GM19328 (cell line): Measurements from ENCODE around the gene MXRA7.

ENCODE experiments used
- ATAC-seq: cut with Tn5 transposase; IDR thresholded peaks from one replicate; pipeline ENCODE4 v1.9.1; 2021; ENCODE audit warnings: mild to moderate bottlenecking, moderate library complexity; ENCODE audit not compliant: unreplicated experiment

Gene MXRA7

GRCh38 chr17:76697702-76698465, 12.9 kb downstream of the MXRA7 start:
- no peak for ATAC-seq

- ATAC-seq, result no peak
These were observed 13.7 kb downstream of the MXRA7 start for GRCh38 chr17:76696763-76697701.

GRCh38 chr17:76695059-76695831, 15.5 kb downstream of the MXRA7 start:
- no peak for ATAC-seq

- no peak for ATAC-seq
These were observed 19.2 kb downstream of the MXRA7 start for GRCh38 chr17:76691379-76692191.

GRCh38 chr17:76690596-76691280, 20.0 kb downstream of the MXRA7 start:
- no peak for ATAC-seq

GRCh38 chr17:76689859-76690258, 20.9 kb downstream of the MXRA7 start:
- ATAC-seq, result no peak

- no peak for ATAC-seq
These were observed 22.6 kb downstream of the MXRA7 start for GRCh38 chr17:76688165-76688622.

- no peak for ATAC-seq
These were observed 23.2 kb downstream of the MXRA7 start for GRCh38 chr17:76687298-76688164.

GRCh38 chr17:76686538-76687297, 24.0 kb downstream of the MXRA7 start:
- ATAC-seq, result no peak

DNA sequence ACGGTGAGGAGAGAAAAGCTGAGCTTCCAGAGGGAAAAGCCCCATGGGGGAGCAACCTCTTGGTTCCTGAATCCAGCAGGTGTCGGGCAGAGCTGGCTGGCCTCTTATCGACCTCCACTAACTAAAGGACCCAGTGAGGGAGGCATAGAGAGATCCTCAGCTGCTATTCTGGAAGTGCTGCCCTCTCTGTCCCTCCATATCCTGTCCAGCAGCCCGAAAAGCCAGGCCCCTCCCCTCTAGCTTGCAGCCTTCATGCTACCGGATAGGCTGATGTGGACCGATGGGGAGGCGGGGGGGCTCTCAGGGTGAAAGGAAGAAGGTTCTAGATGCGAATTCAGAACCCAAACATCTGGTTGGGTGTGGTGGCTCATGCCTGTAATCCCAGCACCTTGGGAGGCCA, 24.9 kb downstream of the MXRA7 start:
- no peak for ATAC-seq

DNA sequence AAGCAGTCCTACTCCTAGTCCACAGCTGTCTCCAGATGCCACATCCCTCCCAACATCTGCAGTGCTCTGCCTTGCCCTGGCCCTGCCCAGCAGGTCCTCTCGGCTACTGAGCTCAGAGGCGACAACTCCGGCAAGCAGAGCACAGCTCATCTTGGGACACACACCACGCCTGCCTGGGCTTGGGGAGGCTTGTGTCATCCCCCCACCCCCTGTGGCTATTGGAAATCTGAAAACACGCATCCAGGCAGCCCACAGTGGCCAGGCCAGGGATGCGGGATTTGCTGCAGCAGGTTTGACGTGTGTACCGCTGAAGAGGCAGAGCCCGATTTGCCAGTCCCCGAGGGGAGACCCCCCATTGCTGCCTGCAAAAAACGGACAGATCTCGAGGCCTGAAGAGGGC, 25.4 kb downstream of the MXRA7 start:
- no peak for ATAC-seq

DNA sequence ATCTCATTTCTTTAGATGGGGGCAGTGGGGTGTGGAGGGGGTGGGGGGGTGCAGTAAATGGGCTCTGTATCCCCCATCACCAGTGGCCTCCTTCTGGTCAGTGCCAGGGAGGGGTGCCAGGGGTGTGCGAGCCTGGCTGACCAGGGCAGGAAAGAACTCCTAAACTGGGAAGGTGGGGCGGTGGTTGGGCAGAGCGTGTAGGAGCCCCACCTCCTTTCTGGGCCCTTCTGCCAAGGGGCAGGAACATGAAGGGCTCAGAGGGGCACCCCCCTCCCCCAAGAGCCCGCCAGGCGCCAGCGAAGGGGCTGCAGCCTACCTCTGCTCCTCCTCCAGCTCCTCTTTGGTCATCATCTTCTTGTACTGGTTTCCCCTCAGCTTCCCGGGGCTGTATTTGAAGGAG, 26.0 kb downstream of the MXRA7 start:
- no peak for ATAC-seq

- ATAC-seq, result no peak
These were observed 26.6 kb downstream of the MXRA7 start for GRCh38 chr17:76683921-76684745.

DNA sequence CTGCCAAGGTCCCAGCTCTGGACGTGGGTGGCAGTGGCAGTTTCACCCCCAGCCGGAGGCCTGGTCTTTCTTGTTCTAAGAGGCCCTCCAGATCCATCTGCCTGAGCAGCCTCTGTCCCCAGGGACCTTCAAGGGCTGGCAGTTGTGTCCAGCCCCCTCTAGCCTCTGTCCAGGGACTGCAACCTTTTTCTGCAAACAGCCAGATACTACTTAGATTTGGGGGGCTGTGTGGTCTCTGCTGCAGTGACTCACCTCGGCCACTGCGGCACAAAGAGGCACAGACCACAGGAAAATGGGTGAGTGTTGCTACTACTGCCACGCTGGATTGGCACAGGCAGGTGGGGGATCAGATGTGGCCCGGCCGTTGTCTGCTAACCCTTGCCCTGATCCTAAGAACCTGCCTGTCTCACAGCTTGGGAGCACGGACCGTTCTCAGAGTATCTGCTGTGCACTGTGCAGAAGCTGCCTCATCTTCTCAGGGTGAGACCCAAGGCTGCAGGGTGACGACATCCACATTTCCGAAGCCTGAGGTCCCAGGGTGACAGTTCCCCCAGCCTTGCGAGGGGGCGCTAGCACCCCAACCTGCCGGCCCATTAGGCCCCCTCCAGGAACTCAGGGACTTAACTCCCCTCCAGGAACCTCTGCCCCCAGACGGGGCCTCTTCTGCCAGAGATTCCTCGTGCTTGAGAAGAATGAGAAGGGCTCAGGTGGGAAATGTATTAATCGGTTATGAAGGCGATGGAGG, 27.6 kb downstream of the MXRA7 start:
- ATAC-seq, result no peak

DNA sequence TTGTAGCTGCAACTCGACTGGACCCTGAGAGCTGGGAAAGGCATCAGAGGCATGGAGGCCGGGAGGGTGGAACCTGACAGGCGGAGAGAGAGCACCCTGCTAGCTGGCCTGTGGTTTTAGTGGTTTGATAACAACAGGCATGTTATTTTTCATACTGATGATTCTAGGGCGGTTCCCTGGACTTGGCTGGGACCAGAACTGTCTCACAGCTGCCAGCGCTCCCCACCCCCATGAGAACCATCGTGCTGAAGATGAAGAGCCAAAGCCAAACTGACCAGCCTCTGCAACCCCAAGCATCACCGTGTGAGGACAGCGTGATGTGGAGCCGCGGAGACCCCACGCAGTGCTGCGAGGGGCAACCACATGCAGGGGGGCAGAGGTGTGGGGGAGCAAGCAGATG, 28.5 kb downstream of the MXRA7 start:
- no peak for ATAC-seq
